IMR-90 (cell line): ENCODE results near the gene ANKFY1.

Source experiments
- MAFK ChIP-seq: IDR thresholded peaks from 2 replicates; pipeline ENCODE4 v1.6.1; 2012; ENCODE audit warnings: low read depth, low read length, improper control_type of control experiment
- MAZ ChIP-seq: IDR thresholded peaks from 2 replicates; pipeline ENCODE4 v1.6.1; 2012; ENCODE audit warnings: low read depth, mild to moderate bottlenecking, low read length, improper control_type of control experiment, moderate library complexity, borderline replicate concordance
- TF ChIP-seq, protein P1 (sequence below): conservative IDR thresholded peaks from 2 replicates; pipeline ENCODE4 v1.5.1; 2012; ENCODE audit warnings: mild to moderate bottlenecking, low read depth, low read length, improper control_type of control experiment
- TF ChIP-seq, protein P2 (sequence below): fragments of 150-350 bp; IDR thresholded peaks from 2 replicates; pipeline ENCODE4 v1.6.1; 2016; ENCODE audit warnings: low read depth, mild to moderate bottlenecking, low read length, moderate library complexity, borderline replicate concordance

DNA sequence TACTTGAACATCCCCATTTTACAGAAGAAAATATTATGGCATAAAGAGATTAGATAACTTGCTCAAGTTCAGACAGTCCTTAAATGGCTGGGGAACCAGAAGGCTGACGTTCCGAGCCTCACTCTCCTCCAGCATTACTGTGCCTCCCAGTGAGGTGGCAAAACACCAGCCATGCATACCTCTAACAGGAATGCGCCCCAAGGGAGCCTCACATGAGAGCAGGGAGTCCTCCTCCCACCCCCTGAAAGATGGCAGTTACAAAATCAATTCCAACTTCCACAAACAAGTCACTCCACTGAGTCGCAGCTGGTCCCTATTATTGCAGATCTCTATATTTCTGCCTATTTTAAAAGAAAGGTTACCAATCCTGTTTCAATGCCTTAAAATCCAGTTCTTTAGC, 55.5 kb downstream of the ANKFY1 start:
- TF ChIP-seq, protein P1, sequence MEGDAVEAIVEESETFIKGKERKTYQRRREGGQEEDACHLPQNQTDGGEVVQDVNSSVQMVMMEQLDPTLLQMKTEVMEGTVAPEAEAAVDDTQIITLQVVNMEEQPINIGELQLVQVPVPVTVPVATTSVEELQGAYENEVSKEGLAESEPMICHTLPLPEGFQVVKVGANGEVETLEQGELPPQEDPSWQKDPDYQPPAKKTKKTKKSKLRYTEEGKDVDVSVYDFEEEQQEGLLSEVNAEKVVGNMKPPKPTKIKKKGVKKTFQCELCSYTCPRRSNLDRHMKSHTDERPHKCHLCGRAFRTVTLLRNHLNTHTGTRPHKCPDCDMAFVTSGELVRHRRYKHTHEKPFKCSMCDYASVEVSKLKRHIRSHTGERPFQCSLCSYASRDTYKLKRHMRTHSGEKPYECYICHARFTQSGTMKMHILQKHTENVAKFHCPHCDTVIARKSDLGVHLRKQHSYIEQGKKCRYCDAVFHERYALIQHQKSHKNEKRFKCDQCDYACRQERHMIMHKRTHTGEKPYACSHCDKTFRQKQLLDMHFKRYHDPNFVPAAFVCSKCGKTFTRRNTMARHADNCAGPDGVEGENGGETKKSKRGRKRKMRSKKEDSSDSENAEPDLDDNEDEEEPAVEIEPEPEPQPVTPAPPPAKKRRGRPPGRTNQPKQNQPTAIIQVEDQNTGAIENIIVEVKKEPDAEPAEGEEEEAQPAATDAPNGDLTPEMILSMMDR: no peak
- TF ChIP-seq, protein P2, sequence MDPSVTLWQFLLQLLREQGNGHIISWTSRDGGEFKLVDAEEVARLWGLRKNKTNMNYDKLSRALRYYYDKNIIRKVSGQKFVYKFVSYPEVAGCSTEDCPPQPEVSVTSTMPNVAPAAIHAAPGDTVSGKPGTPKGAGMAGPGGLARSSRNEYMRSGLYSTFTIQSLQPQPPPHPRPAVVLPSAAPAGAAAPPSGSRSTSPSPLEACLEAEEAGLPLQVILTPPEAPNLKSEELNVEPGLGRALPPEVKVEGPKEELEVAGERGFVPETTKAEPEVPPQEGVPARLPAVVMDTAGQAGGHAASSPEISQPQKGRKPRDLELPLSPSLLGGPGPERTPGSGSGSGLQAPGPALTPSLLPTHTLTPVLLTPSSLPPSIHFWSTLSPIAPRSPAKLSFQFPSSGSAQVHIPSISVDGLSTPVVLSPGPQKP: no peak
- TF ChIP-seq MAFK: no peak
- TF ChIP-seq MAZ: no peak
